Endodermal cell (in vitro differentiated cells): ENCODE results near the gene ATOX1. TPM values are rescaled to one million over a fixed set of nuclear protein-coding genes. Genes with fewer than 3 reads are reported as not detected.

ENCODE experiments used
- DNase-seq: peaks from one replicate; pipeline ENCODE4 v3.0.0-alpha.2; 2017
- H3K27ac ChIP-seq: 2 replicates; pipeline ENCODE4 v1.5.1; 2013; ENCODE audit warnings: mild to moderate bottlenecking, low read depth, low read length, moderate library complexity
- H3K27me3 ChIP-seq: 2 replicates; pipeline ENCODE4 v1.6.1; 2013; ENCODE audit warnings: mild to moderate bottlenecking, low read length, moderate library complexity; ENCODE audit not compliant: insufficient read depth, control insufficient read depth, poor library complexity, severe bottlenecking
- H3K36me3 ChIP-seq: 2 replicates; pipeline ENCODE4 v1.7.0; 2013; ENCODE audit warnings: mild to moderate bottlenecking, low read length, moderate library complexity; ENCODE audit not compliant: control insufficient read depth, insufficient read depth
- H3K4me1 ChIP-seq: one replicate; pipeline ENCODE4 v1.7.0; 2013; ENCODE audit warnings: low read length; ENCODE audit not compliant: control insufficient read depth, insufficient read depth
- H3K4me3 ChIP-seq: 2 replicates; pipeline ENCODE4 v1.5.1; 2013; ENCODE audit warnings: mild to moderate bottlenecking, low read length, moderate library complexity
- H3K9ac ChIP-seq: 2 replicates; pipeline ENCODE4 v1.6.1; 2013; ENCODE audit warnings: mild to moderate bottlenecking, low read length, moderate library complexity; ENCODE audit not compliant: poor library complexity, severe bottlenecking; ENCODE audit errors: extremely low read depth
- H3K9me3 ChIP-seq: 2 replicates; pipeline ENCODE4 v1.6.1; 2013; ENCODE audit warnings: mild to moderate bottlenecking, low read length, moderate library complexity; ENCODE audit not compliant: control insufficient read depth
- H3K27ac Mint-ChIP-seq: 2 replicates; pipeline ENCODE4 v1.8.0; 2020; ENCODE audit warnings: mixed read lengths
- H3K27me3 Mint-ChIP-seq: 2 replicates; pipeline ENCODE4 v1.8.0; 2021; ENCODE audit warnings: mild to moderate bottlenecking, mixed read lengths; ENCODE audit not compliant: insufficient read depth
- H3K36me3 Mint-ChIP-seq: 2 replicates; pipeline ENCODE4 v1.8.0; 2020; ENCODE audit warnings: low read depth, mixed read lengths
- H3K4me1 Mint-ChIP-seq: 2 replicates; pipeline ENCODE4 v1.8.0; 2020; ENCODE audit warnings: mixed read lengths
- H3K4me3 Mint-ChIP-seq: 2 replicates; pipeline ENCODE4 v1.8.0; 2020; ENCODE audit warnings: mild to moderate bottlenecking, moderate library complexity, mixed read lengths
- H3K9me3 Mint-ChIP-seq: 2 replicates; pipeline ENCODE4 v1.8.0; 2020; ENCODE audit warnings: mild to moderate bottlenecking, mixed read lengths
- CTCF ChIP-seq: fragments of 200-600 bp; sonication (generic); conservative IDR thresholded peaks from 2 replicates; pipeline ENCODE4 v1.5.0; 2021; ENCODE audit warnings: antibody characterized with exemption, mild to moderate bottlenecking
- WGBS, 2 experiments: methylation state at CpG; one replicate each; pipeline versions ENCODE4 v1.1.5 to v1.1.7; 2013; ENCODE audit warnings: missing lambda C conversion rate in 2 of 2, mixed read lengths in 1 of 2; ENCODE audit not compliant: insufficient coverage in 1 of 2, insufficient read length in 1 of 2; 5-methylcytosine and 5-hydroxymethylcytosine counted together
- total RNA-seq, 2 donors: library from RNA; stranded (reverse); fragmentation: NEBNext Ultra II Directional in 1 of 2; extraction: Animal tissue kit (Norgen Biotek cat#: 25700) in 1 of 2; gene quantifications; 2 replicates in 1 of 2; 3 replicates in 1 of 2; pipeline ENCODE4 v1.2.1, GENCODE V29; 2021

ATOX1 gene
- total RNA-seq, 2 donors from 2014 or later, result 105 to 129 TPM

DNA sequence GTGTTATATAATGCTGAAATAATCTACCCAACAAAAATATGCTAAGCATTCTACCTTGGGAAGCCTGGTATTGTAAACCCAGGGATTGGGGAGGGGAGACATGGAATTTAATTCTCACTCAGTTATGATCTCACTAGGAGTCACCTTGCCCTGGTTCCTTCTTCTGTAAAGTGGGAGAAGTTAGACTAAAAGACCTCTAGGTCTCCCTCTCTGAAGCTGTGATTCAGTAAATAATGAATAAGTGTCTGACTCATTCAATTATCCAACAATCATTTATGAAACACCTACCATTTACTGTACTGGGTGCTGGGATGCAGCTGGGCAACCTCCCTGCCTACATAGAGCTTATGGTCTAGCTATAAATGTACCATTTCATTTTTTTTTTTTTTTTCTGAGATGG, 51.5 kb downstream of the ATOX1 start:
- H3K4me1 ChIP-seq, result no peaks in the 10 kb centered on the region
- no peak for DNase-seq
- Mint-ChIP-seq H3K9me3 (no peaks in the 10 kb centered on the region), H3K27ac (no peak overlapping the region), H3K36me3 (no peaks in the 10 kb centered on the region), H3K27me3 (no peaks in the 10 kb centered on the region), H3K4me3 (no peak overlapping the region), H3K4me1 (peaks cover 5% of the 10 kb centered on the region)
- no peaks in the 10 kb centered on the region for H3K27me3 ChIP-seq
- no peak for TF ChIP-seq CTCF
- H3K36me3 ChIP-seq, result no peaks in the 10 kb centered on the region
- H3K9ac ChIP-seq, result no peak overlapping the region
- H3K27ac ChIP-seq, result no peak overlapping the region
- no peak overlapping the region for H3K4me3 ChIP-seq
- no peaks in the 10 kb centered on the region for H3K9me3 ChIP-seq

- Histone ChIP-seq H3K27me3 (no peaks in the 10 kb centered on the region), H3K4me3 (no peak overlapping the region), H3K9me3 (no peaks in the 10 kb centered on the region), H3K9ac (no peak overlapping the region), H3K27ac (no peak overlapping the region), H3K4me1 (peaks cover 5% of the 10 kb centered on the region), H3K36me3 (no peaks in the 10 kb centered on the region)
- Mint-ChIP-seq H3K27me3 (no peaks in the 10 kb centered on the region), H3K4me3 (no peak overlapping the region), H3K4me1 (peaks cover 13% of the 10 kb centered on the region), H3K36me3 (no peaks in the 10 kb centered on the region), H3K27ac (no peak overlapping the region), H3K9me3 (no peaks in the 10 kb centered on the region)
- 82 to 100% methylated on average over 1 of the region's 1 CpG for WGBS, 2 experiments
- no peak for DNase-seq
- no peak for TF ChIP-seq CTCF
These were observed 54.7 kb downstream of the ATOX1 start for GRCh38 chr5:151703780-151704179.

- Histone ChIP-seq H3K9me3 (no peaks in the 10 kb centered on the region), H3K4me1 (peaks cover 7% of the 10 kb centered on the region), H3K4me3 (no peak overlapping the region), H3K27ac (no peak overlapping the region), H3K9ac (no peak overlapping the region), H3K27me3 (no peaks in the 10 kb centered on the region), H3K36me3 (no peaks in the 10 kb centered on the region)
- Mint-ChIP-seq H3K9me3 (no peaks in the 10 kb centered on the region), H3K27ac (no peak overlapping the region), H3K27me3 (no peaks in the 10 kb centered on the region), H3K4me1 (peaks cover 16% of the 10 kb centered on the region), H3K4me3 (no peak overlapping the region), H3K36me3 (no peaks in the 10 kb centered on the region)
- no peak for DNase-seq
- WGBS, 2 experiments, result 93% methylated on average over 1 of the region's 1 CpG; no CpG with 5 or more reads in 1 of the 2 experiments
- no peak for TF ChIP-seq CTCF
These were observed 55.2 kb downstream of the ATOX1 start for GRCh38 chr5:151703227-151703626.
